ENCODE measurements around the gene PBX1.

The PBX1 gene

DNA sequence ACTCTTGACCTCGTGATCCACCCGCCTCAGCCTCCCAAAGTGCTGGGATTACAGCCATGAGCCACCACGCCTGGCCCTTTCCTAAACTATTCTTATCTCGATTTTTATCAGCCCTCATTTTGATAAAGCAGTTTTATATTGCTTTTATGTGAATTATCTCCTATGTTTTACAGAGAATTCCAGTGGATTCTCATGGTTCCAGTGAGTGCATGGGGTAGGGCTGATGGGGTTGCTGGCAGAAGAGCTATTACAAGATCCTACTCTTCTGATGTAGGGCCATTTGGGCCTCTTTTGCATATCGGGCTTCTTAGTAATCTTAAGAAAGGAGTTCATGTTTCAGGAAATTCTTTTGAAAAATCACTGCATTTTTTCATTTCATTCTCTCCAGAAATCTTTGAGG is 187.6 kb downstream of the PBX1 start:
- in situ Hi-C loops (cut with MboI; ENCODE audit: low sequenced_read_pairs), result no loop called here

DNA sequence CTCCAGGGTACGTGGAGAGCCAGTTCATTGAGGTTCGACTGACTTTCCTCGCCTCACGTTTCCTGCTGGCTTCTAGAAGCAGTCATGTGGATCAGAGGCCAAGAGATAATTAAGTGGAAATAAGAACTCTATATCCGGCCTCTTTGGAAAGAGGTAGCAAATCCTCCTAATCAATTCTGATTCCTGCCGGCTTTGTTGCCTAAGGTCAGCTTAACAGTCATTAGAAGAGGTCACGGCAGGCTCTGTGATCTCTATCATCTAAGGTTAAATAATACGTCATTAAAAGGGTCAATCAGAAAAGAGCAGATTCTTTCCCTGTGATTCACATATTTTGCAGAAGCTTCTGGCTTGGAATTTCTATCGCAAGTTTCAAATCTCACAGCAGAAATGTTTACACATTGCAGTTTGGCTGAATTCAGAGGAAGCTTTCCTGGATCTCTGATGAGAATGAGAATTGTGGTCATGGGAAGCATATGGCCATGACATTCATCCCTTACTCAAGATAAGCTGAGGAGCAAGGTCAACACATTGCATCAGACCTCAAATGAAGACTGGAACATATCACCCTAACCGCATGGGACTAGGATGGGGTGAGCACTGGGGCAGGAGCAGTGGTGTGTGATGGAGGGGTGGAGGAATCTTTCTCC is 189.4 kb downstream of the PBX1 start:
- in situ Hi-C loops (cut with MboI; ENCODE audit: low sequenced_read_pairs), result no loop called here

DNA sequence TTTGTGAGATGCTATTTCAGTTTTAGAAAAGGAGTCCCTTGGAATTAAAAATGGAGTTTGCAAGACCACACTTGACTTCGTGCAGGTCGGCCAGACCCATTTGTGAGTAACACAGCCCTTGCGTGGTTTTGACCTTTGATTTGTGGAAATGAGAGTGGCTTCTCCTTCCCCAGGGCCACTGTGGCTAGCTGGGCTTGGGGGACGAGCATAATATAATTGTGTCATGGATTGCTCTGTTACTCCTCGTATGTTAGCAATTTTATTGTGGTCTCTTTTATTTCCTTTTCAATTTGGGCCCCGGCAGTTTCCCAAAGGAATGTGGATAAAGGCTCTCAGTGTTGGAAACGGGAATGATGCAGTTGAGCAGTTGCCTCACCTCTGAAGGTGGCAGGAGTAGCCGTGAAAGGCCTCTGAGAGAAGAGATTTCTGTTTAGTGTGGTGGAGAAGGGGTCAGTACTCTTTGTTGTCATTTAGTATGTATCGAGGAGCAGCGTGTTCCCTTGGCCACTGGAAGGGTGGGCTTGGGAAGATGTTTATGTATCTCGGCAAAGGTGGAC is 194.6 kb downstream of the PBX1 start:
- in situ Hi-C loops (cut with MboI; ENCODE audit: low sequenced_read_pairs), result no loop called here

DNA sequence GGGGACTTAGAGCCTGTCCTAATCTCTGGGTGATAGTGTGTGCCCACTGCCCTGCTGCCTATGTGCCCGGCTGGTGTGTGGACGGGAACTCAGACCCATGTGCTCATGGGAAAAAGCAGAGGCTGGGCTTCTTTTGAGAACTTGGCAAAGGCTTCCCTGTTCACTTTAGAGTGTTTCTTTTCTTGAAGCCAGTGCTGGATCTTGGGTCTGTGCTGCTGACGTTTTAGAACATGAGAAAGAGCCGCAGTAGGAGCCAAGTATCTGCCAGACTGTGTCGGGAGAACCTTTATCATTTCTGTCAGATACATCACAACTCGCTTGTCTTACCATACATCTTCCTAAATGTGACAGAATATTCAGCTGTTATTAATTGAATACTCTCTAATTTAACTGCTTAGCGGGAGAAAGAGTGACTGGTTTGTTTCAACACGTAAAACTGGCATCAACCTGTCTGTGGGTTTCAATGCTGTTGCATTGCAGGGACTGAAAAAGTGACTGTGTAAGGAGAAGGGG is 195.2 kb downstream of the PBX1 start:
- in situ Hi-C loops (cut with MboI; ENCODE audit: low sequenced_read_pairs), result no loop called here

DNA sequence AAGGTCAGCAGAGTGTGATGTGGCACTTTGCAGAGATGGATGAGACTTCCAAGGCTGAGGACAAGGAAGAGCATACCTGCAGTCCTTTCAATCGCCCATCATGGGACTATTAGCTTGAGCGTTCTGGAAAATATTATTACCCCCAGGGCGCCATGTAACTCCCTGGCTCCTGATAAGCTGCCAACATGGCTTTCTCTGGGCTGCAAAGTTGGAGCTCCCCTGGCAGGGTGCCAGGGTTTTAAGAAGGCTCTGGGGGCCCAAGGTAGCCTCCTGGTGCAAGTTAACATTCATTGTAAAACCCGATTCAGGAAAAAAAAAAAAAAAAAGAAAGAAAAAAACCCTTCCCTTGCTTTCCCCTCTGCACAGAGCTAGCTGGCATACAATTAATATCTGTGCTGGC is 196.7 kb downstream of the PBX1 start:
- in situ Hi-C loops (cut with MboI; ENCODE audit: low sequenced_read_pairs), result no loop called here

DNA sequence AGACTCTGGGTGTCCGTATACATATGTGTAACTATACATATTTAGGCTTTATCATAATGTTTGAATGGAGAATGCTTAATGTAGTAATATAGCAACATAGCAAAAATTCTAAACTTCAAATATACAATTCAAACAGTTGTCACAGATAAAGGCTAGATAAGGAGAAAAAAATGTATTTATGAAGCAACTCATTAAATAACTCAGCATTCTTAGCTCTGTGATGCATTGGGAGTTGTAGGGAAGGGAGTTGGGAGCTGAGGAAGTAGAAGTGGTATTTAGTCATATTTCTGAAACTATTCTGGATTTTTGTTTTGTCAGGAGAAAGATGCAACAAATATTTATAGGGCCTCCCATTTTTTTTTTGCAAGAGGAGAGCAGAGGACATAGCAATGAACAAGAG is 197.8 kb downstream of the PBX1 start:
- in situ Hi-C loops (cut with MboI; ENCODE audit: low sequenced_read_pairs), result no loop called here

DNA sequence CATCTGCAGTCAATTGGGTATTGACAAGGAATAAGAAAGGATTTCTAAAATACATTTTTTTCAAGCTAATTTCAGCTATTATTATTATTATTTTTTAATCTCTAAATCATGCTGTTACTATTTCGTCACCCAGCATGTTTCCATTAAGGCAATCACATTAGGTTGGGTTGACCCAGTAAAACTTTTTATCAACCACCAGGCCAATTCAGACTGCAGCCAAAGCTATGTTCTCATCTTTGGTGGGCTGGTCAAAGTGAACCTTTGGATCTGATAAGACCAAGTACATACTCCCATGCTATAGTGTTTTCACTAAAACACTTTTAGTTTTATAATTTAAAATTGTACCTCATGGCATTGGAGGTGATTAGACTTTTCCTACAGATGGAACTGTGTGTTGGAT is 198.6 kb downstream of the PBX1 start:
- in situ Hi-C loops (cut with MboI; ENCODE audit: low sequenced_read_pairs), result no loop called here

DNA sequence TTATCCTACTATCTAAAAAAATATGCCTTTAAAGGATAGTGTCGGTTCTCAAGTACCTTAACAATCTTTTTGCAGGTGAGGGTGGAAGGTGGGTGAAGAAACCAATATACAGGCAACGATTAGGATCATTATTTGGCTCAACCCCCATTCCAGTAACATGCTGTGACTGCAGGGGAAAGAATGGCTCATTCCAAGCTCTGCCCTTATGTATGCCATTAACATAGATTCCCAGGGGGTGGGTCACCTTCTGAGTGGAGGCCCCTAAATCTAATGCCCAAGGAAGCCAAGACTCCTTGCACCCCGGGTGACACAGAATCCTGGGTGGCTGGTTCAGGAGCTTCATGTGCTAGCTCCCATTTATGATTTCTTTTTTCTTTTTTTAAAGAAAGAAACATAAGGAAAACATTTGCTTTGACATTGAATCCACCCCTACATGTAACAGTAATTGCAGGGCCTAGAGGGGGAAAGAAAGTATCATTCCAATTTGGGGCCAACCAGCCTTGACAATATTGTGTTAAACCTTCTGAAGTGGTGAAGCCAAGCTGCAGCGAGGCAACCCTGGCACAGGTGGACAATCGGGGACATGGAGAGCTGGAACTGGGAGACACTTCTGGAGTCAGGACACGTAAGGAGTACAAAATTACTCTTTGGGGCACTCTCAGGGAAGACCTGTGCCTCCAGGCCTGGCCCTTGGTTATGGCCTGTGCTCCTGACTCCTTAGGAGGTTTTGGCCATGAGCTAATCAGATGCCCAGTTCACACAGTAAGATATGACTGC is 200.3 kb downstream of the PBX1 start:
- in situ Hi-C loops (cut with MboI; ENCODE audit: low sequenced_read_pairs), result no loop called here

DNA sequence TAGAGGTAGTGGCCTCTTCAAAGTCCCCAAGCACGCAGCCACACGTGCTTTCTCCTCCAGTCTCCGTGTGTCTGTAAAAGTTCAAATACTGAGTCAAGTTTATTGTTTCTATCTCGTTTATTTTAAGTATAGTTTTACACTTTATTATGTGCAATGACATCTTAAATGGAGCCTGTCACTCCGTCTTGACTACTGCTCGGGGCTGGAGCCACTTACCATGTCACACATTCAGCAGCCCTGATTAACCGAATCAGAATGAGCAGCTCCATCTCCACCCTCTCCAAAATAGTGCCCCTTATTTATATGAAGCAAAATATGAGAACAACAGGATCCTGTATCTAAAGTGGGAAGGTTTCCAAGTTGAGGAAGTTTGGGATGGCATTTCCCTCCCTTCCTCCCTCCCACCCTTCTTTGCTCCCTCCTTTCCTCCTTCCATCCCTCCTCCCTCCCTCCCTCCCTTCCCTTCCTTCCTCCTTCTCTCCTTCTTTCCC is 201.0 kb downstream of the PBX1 start:
- in situ Hi-C loops (cut with MboI; ENCODE audit: low sequenced_read_pairs), result no loop called here

DNA sequence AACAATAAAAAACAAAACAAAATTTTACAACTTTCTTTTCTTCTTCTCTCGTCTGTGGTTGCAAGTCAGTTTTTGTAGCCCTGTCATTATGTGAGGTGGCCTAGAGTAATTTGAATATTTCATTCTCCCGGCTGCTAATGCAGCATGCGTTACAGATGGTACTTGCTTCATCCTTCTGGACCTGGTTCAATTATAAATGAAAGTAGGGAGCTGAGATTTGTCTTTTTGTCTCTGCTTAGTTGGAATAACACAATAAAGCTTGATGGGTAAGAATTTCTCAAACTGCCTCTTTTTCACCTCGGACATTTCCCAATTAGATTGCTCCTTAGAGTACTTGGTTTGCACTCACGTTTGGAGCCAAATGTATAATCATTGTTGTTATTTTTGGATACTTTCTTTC is 201.6 kb downstream of the PBX1 start:
- in situ Hi-C loops (cut with MboI; ENCODE audit: low sequenced_read_pairs), result no loop called here

DNA sequence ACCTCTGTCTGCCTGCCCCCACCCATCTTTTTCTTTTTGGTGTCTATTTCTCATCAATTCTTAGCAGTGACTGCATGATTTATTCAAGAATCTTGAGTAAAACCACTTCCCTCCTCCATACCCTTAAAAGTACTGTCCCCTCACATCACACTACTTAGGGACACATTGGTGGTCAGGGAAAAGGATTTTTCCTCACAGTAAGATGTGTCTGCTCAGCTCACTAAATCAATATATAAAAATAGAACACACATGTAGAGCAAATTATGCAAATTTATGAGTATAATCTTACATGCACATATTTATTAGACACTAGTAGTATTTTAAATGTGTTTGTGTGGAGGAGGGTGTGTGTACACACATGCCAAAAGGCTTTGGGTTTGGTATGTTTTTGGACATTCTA is 202.0 kb downstream of the PBX1 start:
- in situ Hi-C loops (cut with MboI; ENCODE audit: low sequenced_read_pairs), result no loop called here

DNA sequence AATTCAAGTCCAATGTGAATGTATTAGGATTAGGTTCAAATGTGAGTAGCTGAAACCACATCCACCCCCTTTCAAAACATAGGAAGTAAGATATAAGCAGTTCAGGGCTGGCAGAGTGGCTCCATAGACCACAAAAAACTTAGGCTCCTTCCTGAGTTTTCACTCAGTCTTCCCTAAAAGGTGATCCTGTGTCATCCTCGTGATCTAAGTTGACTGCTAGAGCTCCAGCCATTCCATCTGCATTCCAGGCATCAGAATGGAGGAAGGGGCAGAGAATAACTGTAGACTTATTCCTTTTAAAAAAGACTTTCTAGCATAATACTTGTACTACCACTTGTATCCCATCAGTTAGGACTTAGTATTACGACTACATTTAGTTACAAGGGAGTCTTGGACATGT is 204.1 kb downstream of the PBX1 start:
- in situ Hi-C loops (cut with MboI; ENCODE audit: low sequenced_read_pairs), result no loop called here

DNA sequence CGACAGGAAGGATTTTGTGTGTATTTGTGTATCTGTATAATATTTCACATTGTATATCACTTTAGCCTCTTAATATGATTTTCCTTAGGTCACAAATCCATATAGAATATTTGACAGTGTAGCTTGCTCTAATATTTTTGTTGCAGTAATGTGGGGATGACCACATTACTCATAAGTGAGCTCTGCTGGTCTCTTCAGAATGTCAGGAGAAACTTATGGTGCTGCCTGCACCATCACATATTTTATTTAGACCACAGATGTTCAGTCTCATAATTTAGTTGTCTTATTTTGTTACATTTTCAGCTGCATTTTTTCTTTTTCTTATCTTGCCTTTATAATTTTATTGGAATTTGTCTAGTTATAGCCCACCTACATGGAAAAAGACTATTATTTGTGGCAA is 205.3 kb downstream of the PBX1 start:
- in situ Hi-C loops (cut with MboI; ENCODE audit: low sequenced_read_pairs), result no loop called here

DNA sequence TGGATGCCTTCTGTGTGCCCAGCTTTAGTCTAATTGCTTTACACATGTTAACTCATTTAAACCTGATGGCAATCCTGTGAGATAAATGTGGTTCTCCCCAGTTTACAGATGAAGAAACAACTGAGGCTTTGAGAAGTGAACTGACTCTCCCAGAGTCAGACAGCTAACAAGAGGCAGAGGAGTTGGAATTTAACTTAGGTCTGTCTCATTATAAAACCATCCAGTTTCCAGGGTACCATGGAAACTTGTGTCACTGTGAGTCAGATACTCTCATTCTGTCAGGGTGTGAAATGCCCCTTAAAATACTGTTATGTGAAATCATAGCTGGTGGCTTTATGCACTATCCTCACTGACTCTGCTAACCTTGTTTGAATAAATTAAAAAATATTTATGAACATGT is 206.6 kb downstream of the PBX1 start:
- in situ Hi-C loops (cut with MboI; ENCODE audit: low sequenced_read_pairs), result no loop called here

DNA sequence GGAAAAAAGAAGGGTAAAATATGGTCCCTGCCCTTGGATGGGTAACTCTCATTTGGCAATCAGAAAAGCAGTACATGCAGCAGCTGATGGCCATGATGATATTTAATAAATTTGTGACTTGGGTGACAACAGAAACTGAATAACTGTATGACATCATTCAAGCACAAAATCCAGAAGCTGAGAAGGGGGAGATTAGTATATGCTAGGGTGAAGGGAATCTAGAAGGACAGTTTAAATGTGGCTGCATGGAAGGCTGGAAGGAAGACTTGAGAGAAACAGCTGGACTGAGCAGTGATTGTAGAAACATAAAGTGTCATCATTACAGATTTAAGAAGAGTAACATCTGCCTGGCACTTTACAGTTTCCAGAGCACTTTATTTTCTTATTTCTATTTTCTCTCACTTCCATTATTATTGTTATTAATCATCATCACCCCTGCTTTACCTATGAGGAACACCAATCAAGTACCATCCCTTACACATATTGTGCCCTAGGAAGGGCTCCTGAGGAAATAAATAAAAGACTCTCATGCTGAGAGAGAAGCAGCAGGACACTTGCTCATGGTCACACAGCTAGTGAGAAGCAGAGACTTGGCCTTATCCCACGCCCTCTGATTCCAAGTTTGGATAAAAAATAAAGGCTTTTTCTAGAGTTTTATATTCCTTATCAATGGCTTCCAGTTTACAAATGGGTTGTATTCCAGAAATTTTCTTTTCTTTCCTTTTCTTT is 207.2 kb downstream of the PBX1 start:
- in situ Hi-C loops (cut with MboI; ENCODE audit: low sequenced_read_pairs), result no loop called here

DNA sequence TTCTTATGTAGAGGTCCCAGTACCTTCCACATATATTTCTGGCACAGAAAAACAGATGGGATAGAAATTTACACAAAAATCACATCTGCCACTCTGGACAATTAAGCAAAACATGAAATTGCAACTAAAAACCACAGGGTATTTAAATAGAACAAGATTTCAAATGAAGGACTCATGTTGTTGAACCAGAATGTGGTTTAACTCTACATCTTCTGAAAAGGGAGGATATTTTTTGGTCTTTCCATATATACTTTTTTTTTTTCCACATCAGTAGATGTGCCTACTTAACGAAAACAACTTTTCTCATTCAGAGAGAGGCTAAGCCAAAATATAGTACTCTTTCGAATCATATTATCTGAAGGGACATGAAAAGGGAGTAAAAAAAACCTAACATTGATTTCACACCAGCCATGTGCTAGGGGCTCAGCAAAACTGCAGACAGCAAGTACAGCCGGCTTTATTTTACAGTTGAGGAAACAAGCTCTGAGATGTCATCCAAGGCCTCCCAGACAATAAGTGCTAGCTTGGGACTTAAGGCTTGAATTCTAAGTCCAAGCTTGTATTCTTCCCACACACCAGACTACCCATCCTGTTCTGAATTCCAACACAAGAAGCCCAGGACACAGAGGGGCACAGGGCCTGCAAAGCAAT is 208.9 kb downstream of the PBX1 start:
- in situ Hi-C loops (cut with MboI; ENCODE audit: low sequenced_read_pairs), result no loop called here

DNA sequence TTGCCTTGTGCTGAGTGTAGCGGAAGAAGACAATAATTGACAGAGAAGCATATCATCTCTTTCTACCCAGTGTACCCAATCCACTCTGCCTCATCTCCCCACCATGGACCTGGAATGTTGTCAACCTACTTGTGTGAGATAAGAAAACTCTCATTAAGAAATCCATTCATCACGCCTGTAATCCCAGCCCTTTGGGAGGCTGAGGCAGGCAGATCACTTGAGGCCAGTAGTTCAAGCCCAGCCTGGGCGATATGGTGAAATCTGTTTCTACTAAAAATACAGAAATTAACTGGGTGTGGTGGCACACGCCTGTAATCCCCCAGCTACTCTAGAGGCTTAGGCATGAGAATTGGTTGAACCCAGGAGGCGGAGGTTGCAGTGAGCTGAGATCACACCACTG is 209.6 kb downstream of the PBX1 start:
- in situ Hi-C loops (cut with MboI; ENCODE audit: low sequenced_read_pairs), result no loop called here

DNA sequence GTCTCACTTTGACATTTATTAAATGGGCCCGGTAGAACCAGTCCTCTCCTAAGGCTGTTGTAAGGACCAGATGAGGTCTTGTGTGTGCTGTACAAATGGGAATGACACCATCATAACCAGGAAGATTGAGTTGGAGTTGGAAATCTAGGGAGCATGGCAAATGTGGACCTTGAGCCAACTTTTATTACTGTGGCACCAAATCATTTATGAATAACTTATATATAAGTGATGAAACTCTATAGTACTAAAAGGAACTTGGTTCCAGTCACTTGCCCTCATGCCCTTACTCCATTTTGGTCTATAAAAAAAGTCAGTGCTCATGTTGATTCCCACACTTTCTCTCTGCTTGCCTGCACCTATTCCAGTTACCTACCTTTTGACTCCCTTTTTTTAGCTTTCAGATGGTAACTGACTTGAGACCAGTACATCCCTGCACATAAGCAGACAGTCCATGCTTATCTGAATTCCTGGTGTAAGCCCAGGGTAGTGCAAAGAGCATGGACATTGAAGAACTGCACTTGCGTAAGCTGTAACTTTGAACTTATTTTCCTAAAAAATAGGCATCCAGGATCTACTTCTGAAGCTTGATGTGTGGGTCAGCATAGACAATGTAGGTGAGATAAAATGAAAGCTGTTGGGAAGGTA is 210.6 kb downstream of the PBX1 start:
- in situ Hi-C loops (cut with MboI; ENCODE audit: low sequenced_read_pairs), result no loop called here

DNA sequence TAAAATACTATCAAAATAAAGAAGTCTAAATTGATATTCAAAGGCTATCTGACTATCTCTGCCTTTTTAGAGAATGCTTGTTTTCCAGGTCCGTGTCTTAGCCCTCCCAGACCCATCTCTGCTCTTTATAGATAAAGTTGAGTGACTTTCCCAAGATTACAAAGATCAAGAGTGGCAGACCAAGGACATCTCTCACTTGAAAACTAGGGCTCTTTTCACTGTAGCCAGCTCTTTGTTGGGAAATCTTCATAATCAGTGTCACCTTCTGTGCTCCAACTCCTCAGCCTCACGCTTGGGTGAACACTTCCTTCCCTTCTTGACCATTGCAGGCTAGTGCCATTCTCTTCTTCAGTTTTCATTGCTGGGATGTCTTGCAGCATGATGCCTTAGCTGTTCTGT is 211.1 kb downstream of the PBX1 start:
- in situ Hi-C loops (cut with MboI; ENCODE audit: low sequenced_read_pairs), result no loop called here

DNA sequence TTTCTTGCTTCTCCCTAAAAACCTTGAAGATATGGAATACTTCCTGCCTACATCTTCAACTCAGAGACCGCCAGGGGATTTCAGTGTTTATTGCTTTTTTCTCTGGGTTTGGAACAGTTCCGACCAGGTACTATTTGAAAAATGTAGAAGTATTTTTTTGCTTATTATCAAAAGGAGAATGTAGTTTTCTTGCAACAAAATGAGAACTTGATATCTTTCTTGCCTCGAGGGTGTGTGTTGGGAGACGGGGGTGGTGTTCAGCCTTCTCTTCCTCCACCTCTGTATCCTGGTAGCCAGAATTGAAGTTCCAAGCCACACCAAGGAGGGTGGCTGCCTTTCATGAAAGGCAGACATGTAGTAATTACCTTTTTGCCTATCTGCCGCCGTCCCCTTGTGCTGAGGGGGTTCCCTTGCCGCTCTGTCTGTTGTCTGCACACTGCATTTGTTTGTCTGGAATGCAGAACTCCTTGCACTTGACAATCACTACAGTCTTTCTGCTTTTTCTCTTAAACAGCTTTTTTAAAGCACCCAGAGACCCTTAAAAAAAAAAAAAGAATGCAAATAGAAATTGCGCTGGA is 212.1 kb downstream of the PBX1 start:
- in situ Hi-C loops (cut with MboI; ENCODE audit: low sequenced_read_pairs), result no loop called here

Measured in HL-60/S4 treated with retinoic acid at 250 ng/mL for 4 days and 3 days (cell line).